Stimulated activated CD4-positive, alpha-beta T cell treated with anti-CD3 and anti-CD28 coated beads, TNF-alpha, amount 100 ng/mL, for 4 hours (primary cell): Measurements from ENCODE around the gene TECPR1.

Source experiments
- DNase-seq, 3 experiments: peaks; one replicate each; pipeline ENCODE4 v3.0.0-alpha.2; 2020; ENCODE audit warnings: low read depth in 3 of 3

Gene TECPR1

DNA sequence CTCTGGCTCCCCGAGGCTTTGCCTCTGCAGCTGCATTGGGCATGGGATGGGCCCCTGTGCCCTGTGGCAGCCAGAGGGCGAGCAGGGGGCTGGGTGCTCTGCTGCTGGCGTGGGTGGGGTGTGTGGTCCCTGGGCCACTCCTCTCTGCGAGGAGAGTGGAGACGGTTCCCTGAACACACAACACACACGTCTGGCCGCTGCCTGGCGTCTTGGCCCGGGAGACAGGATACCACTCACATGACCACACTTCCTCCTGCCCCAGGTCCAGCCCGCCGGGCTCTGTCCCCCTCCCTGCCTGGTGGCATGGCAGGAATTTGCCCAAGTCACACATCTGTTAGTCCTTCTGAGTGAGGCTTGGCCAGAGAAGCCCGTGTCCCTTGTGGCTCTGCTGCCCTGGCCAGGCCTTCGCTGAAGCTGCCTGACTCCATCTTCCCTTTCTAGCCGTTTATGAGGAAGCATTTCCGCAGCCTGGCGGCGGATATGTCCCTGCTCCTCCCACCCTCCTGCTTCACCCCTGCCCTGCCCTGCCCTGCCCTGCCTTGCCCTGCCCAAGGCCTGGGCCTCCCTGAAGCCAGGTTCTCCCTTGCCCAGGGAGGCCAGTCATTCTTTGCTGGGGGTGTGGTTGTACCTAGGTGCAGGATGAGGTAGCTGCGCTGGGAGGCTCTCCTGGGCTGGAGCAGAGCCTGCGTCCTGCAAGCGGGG lies 32.5 kb upstream of the TECPR1 start:
- DNase-seq: no peak

DNA sequence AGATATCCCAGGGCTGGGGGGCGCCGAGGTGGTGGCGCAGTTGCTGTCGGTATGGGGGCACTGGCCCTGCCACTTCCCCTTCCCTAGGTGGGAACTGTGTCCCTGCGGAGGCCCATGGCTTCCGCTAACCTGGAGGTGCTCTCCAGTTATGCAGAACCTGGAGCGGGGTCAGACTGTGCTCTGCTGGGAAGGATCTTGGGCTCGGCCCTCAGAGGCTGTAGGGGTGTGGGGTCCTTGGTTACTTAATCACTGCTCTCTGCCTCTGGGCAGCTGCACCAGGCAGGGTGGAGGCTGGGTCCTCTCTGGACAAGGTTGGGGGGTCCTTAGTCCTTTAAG lies 31.8 kb upstream of the TECPR1 start:
- no peak for DNase-seq

GRCh38 chr7:98283127-98283886 lies 31.3 kb upstream of the TECPR1 start:
- DNase-seq: no peak

- DNase-seq: no peak
Measured at GRCh38 chr7:98282703-98283102, 30.7 kb upstream of the TECPR1 start.

- no peak for DNase-seq
Measured at GRCh38 chr7:98281757-98282606, 29.9 kb upstream of the TECPR1 start.

DNA sequence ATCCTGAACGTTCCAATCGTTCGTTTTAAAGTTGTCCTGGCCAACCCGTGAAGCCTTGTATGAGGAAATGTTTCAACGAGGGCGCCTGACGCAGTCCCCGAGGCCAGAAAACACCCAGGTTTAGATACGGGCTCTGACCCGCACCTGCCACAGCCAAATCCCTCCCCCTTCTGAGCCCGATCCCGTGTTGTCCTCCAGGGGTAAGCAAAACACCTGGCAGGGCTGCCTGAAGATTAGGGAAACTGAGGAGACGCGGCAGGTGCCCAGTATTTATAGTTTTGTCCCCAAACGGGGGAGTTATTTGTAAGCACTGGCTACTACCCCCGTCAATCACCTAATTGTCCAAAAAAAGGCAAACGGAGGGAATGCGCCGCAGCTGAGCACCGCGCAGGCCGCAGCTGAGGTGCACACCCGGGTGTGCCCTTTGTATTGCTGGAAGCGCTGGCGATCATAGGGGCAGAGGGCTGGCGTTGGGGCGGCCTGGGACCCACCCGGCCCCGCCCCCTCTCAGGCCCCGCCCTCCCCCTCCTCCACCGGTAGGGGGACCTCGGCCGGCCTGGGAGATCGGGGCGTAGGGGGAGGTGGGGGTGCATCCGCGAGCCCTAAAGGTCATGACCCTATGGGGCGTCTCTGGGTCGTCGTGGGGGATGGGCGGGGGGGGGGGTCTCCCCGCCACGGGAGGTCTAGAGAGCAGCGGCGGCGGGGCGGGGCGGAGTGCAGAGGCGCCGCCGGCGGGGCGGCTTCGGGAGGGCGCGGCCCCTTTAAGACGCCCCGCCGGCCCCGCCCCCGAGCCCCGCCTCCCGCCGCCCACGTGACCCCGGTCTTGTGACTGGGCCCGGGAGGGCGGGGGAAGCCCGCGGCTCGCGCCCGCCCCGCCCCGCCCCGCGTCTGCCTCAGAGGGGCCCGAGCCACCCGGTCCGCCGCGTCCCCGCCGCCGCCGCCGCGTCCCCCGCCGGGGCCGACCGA lies 29.0 kb upstream of the TECPR1 start, which contains the start of gene BRI3:
TSS of gene BRI3 (plus strand) at position 896 of the 966 bp plus-strand sequence. CDS start 110 bp downstream, outside the sequence.
- DNase-seq: peak; percentile 87 to 93 (median 88)

GRCh38 chr7:98280296-98280695 lies 28.3 kb upstream of the TECPR1 start:
- DNase-seq: no peak

DNA sequence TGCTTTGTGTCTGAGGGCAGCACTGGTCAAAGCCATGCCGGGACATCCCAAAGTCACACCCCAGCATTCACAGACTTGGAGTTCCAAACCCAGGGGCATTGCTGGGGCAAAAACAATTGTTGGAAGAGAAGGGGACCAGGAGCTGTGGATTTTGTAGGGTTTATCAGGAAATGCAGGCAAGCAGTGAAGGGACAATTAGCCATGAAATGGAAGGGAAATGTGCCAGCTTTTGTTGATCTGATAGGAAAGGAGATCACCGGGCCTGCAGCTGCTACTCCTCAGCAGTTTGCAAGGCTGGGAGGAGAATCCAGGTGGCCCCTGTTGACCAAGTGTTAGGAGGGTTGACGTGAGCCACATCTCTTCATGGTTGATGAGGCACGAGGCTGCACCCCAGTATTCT lies 26.9 kb upstream of the TECPR1 start:
- no peak for DNase-seq

DNA sequence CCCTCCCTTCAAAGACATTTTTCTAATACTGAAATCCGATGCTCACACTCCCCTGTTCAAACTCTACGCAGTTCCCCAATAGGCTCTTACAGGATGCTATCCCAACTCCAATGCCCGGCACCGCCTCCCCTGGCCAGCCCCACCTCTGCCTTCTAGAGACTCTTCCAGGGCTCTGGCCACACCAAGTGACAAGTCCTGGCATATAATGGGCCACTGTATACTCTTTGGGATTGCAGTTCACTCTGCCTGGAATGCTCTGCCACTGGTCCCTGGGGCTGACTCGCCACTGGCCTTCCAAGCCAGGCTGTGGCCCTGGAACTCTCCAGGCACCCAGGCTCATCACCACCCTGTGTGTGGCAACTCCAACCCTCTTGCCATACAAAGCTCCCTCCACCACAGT lies 26.4 kb upstream of the TECPR1 start:
- DNase-seq: no peak

DNA sequence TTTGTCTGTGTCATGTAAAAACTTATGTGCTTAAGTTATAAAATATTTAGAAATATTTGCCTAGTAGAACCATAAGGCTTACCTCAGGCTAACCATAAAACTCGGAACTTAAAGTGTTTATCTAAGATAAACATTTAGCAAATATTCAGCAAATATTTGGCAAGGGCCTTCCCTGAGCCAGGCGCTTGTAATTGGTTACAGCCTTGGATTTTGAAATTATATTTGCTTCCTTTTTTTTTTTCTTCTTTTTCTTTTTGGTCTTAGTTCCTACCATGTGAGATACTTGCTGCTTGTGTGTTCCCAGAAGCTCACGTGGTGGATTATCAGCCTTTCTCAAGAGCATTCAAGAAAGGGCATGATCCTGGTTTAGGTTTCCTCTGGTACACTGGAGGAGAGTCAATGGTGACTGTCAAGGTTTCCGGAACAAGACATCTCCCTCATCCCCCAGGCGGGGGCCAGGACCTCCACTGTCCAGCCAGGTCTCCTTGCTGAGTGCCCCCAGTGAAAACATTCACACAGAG lies 24.3 kb upstream of the TECPR1 start:
- no peak for DNase-seq

- DNase-seq: no peak
Measured at GRCh38 chr7:98267303-98267702, 15.3 kb upstream of the TECPR1 start.

- DNase-seq: no peak
Measured at GRCh38 chr7:98266840-98267239, 14.8 kb upstream of the TECPR1 start.

DNA sequence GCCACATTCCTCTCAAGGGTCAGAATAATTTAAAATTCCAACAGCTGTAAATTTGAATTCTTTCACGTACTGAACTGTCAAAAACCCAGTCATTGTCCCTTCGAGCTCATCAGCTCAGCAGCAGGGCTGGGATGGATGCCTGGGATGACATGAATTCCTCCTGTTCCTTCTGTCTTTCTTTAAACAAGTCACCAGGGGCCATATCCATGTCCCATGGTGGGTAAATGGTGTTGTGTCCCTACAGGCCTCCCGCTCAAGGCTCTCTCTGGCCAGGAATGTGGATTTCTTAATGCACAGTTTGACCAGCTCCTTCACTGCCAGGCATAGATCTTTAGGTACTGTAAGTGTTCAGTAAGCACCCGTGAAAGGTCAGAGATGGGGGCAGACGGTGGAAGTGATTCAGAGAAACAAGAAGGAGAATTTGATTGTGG lies 13.8 kb upstream of the TECPR1 start:
- DNase-seq: no peak

GRCh38 chr7:98257701-98258100 lies 5.7 kb upstream of the TECPR1 start:
- DNase-seq: no peak

GRCh38 chr7:98256431-98256830 lies 4.4 kb upstream of the TECPR1 start:
- DNase-seq: no peak

DNA sequence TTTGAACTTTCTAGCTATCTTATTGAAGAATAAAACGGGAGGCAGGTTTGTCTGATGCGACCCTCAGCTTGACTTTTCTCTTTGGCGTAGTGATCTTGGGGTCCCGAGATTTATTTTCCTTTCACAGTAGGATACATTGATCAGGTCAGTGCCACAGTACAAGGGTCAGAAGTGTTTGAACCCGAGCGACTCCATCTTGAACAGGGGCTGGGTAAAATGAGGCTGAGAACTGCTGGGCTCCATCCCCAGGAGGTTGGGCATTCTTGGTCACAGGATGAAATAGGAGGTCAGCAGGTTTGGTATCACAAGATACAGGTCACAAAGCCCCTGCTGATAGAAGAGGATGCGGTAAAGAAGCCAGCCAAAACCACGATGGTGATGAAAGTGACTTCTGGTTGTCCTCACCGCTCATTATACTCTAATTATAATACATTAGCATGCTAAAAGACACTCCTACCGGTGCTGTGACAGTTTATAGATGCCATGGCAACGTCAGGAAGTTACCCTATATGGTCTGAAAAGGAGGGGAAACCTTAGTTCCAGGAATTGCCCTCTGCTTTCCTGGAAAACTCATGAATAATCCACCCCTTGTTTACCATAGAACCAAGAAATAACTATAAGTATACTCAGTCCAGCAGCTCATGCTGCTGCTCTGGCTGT lies 3.0 kb upstream of the TECPR1 start:
- DNase-seq: no peak

DNA sequence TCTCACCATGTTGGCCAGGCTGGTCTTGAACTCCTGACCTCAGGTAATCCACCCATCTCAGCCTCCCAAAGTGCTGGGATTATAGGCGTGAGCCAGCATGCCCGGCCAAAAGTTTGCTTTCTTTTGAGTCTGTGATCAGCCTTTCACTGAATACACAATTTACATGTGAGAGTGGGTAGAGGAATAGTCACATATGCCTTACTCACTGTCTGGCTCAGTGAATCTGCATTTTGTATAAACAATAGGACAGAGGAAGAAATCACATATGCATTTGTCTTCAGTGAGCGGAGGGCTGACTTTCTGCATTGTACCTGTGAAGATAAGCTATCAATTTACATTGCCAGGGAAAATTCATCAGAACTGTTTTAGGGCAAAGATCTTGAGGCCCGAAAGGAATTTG lies 2.5 kb upstream of the TECPR1 start:
- DNase-seq: no peak

- no peak for DNase-seq
Measured at GRCh38 chr7:98252425-98253054, 508 bp upstream of the TECPR1 start.

DNA sequence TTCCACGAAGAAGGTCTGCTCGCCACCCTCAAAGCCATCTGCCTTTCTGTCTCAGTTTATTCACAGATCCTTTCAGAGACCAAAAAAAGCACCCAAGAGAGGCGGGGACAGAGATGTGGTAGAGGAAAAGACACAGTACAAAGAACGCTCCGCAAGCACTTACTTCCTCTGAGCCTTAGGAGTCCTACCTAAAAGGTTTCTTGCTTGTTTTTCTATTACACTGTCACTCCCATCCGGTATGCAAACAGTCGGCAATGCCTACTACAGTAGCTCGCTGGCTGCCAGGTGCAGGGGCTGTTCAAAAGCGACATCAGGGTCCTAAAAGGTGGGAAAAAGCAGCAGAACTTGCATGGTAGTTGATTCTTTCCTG lies 816 bp downstream of the TECPR1 start:
- peak in 1 of 3 experiments; percentile 6 for DNase-seq

- peak in 1 of 3 experiments; percentile 9 for DNase-seq
Measured at GRCh38 chr7:98250789-98251188, 1.2 kb downstream of the TECPR1 start.
